ENCODE data around the gene CORO2B.

CORO2B gene

DNA sequence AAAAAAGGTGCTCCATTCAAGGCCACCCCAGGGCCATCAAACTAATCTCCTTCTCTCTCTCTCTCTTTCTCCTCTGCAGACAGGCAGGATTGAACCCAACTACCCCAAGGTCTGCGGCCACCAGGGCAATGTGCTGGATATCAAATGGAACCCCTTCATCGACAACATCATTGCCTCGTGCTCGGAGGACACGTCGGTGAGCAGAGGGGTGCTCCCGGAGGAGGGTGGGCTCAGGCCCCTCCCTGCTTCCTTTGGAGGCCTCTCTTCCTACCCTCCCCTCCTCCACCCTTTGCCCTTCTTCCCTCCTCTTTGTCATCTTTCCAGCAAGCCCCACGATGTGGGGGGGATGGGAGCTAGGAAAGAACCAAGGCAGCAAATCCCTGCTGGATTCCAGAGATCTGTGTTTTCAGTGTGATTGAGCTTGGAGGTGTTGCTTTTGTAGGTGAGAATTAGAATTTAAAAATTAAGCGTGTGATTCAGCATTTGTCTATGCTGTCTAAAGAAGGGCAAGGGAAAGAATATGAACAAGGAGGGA lies 116.3 kb downstream of the CORO2B start:
- DNase-seq (ENCODE audit: low read depth), result no peak
- H3K4me3 ChIP-seq (ENCODE audit: low read depth, low read length), result no peak overlapping the region
- TF ChIP-seq, protein P1, sequence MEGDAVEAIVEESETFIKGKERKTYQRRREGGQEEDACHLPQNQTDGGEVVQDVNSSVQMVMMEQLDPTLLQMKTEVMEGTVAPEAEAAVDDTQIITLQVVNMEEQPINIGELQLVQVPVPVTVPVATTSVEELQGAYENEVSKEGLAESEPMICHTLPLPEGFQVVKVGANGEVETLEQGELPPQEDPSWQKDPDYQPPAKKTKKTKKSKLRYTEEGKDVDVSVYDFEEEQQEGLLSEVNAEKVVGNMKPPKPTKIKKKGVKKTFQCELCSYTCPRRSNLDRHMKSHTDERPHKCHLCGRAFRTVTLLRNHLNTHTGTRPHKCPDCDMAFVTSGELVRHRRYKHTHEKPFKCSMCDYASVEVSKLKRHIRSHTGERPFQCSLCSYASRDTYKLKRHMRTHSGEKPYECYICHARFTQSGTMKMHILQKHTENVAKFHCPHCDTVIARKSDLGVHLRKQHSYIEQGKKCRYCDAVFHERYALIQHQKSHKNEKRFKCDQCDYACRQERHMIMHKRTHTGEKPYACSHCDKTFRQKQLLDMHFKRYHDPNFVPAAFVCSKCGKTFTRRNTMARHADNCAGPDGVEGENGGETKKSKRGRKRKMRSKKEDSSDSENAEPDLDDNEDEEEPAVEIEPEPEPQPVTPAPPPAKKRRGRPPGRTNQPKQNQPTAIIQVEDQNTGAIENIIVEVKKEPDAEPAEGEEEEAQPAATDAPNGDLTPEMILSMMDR (IDR thresholded peaks at IDR 0.05; ENCODE audit: insufficient read depth, low read depth, low read length, missing control alignments), result no peak

DNA sequence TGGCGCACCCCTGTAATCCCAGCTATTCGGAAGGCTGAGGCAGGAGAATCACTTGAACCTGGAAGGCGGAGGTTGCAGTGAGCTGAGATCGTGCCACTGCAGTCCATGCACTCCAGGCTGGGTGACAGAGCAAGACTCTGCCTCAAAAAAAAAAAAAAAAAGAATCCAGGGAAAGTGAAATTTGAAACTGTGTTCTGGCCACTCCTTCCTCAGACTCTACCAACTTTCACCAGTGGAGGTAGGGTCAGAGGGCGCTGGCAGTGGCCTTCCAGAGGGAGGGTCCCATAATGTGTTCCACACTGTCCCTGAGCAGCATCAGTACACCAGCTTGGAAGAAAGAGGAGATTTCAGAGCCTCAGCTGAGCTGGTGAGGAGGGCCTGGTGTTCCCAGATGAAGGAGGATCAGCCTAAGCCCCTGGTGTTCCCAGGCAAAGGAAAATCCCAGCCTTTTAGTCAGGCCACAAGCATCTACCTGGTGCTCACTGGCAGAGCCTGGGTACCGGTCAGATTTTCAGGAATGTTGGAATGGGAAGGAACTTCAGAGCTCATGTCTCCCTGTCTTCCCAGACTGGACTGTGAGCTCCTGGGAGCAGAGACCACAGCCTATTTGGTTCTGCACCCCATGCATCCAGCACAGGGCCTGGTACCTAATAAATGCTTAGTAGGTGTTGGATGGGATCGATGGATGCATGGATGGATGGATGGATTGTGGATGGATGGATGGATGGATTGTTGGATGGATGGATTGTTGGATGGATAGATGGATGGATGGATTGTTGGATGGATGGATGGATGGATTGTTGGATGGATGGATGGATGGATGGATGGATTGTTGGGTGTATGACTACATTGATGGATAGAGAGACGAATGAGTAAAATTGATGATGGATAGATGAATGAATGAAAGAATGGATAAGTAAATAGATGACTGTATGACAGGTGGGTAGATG lies 117.9 kb downstream of the CORO2B start:
- TF ChIP-seq, protein P1 (IDR thresholded peaks at IDR 0.05; ENCODE audit: insufficient read depth, low read depth, low read length, missing control alignments), result no peak
- DNase-seq (ENCODE audit: low read depth), result no peak

DNA sequence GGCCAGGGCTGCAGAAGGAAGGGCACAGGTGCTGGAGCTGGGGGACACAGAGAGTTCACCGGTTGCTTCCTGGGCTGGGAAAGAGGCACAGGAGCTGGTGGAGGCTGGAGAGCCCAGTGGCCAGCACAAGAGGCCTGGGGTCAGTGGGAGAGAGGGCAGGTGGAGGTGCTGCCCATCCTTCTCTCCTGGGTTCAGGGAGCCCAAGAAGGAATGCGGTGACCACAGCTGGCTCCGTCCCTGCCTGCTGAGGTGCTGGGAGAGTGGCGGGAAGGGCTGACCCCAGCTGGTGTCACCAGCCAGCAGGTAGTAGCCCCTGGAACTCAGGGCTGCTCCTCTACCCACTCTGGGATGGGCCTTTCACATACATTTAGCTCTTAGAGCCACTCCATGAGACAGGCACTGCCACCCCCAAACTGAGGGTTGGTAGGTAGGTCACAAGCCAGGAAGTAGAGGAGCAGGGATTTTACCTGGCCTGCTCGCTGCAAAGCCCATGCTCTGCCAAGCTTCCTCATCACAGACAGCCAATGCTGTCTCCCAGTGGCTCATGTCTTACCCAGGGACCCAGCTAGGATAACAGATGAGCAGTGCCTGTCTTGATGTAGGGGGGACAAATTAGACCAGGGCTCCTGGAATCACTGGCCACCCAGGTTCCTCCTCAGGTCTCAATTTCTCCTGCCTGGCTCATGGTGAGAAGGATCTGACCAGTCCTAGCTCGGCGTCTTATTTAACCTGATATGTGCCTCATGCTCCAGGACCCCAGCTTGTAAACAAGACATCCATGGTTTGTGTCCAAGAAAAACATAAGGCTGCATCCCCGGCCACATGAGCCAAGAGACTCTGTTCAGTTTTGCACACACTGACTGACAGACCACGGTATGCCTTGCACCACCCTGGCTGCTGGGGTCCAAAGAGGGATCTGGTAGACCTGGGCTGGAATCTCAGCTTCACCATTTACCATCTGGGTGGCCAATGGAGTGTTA lies 119.2 kb downstream of the CORO2B start:
- no peak overlapping the region for H3K4me3 ChIP-seq (ENCODE audit: low read depth, low read length)
- TF ChIP-seq, protein P1 (IDR thresholded peaks at IDR 0.05; ENCODE audit: insufficient read depth, low read depth, low read length, missing control alignments), result no peak
- no peak for DNase-seq (ENCODE audit: low read depth)

More for the DNA sequence above, 117.9 kb downstream of the CORO2B start:
- no peak overlapping the region for H3K4me3 ChIP-seq (ENCODE audit: low read depth, low read length)

DNA sequence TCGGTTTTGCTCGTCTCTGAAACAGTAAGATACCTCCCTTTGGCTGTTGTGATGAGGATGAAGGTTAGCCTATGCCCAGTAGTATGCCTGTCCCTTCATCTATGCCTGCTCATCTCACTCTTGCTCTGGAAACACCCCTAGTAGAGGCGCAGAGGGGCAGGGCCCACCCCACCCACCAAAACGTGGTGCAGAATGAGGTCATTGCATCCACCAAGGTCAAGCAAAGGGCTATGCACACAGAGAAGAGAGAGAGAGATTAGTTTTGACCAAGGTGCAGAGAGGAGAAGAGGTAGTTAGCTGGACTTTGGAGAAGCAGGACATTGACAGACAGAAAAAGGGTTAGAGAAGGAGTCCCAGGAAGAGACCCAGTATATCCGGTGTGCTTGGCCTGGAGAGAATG lies 119.9 kb downstream of the CORO2B start:
- no peak overlapping the region for H3K4me3 ChIP-seq (ENCODE audit: low read depth, low read length)
- TF ChIP-seq, protein P1 (IDR thresholded peaks at IDR 0.05; ENCODE audit: insufficient read depth, low read depth, low read length, missing control alignments), result no peak
- DNase-seq (ENCODE audit: low read depth), result no peak

DNA sequence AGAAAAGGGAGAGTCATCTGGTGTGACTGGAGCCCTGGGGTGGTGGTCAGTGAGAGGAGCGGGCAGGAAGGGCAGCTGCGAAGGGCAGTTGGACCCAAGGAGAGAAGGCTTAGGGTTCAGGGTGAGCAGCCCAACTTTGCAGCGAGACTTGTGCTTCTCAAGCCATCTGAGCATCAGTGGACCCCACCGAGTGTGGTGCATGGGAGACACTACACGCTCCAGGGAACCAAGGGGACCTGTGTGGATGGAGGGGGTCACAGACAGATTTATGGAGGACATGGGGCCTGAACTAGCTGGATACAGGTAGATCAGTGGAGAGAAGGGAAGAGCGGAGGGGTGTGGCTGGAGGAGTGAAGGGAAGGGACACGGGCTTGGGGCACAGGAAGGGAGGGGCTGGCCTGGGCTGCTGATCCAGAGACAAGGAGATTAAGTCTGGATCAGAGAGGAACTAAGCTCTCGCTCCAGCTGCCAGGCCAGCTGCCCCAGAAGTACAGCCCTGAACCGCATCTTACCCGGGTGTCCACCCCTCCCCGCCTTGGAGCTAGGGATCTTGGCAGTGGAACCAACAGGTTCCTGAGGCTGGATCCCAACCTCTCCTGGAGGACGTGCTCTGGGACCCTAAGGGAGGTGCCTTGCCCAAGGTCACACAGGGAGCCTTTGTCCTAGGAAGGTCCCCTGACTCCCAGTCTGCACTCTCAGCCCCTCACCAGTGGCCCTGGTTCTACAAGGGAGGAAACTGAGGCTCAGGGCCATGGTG lies 120.5 kb downstream of the CORO2B start:
- no peak overlapping the region for H3K4me3 ChIP-seq (ENCODE audit: low read depth, low read length)
- DNase-seq (ENCODE audit: low read depth), result no peak
- TF ChIP-seq, protein P1 (IDR thresholded peaks at IDR 0.05; ENCODE audit: insufficient read depth, low read depth, low read length, missing control alignments), result no peak

DNA sequence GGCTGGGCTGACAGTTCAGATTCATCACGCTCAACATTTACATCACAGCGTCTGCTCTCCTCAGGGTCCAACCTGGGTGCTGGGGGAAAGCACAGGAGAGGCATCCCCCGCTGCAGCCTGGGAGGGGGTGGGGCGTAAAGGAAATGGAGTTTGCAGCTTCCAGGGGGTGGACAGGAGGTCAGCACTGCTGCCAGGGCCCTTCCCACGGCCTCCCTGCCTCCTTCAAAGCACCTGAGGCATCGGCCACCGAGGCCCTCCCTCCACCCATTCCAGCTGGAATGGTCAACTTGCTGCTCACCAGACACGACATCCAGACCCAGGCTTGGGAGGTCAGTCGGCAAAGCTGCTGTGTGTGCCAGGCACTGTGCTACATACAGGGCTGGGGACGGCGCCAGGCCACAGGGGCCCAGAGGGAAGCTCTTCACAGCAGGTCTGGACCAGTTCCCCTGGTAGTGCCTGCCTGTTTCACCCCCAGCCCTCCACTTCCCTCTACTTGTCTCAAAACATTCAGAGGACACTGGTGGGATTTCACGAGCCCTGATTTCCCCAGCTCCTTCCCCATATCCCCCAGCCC lies 121.2 kb downstream of the CORO2B start:
- no peak overlapping the region for H3K4me3 ChIP-seq (ENCODE audit: low read depth, low read length)
- no peak for DNase-seq (ENCODE audit: low read depth)
- TF ChIP-seq, protein P1 (IDR thresholded peaks at IDR 0.05; ENCODE audit: insufficient read depth, low read depth, low read length, missing control alignments), result no peak

Data from GM12865 (cell line).